ENCODE results near the gene METTL16. TPM values are rescaled to one million over a fixed set of nuclear protein-coding genes. Genes with fewer than 3 reads are reported as not detected.
A peak's percentile ranks its signal among the peaks of the same experiment; 100 is the strongest.

METTL16 gene
- polyA plus RNA-seq, 1 of the 3 experiments (the other 2 are of a cell fraction), result 8.1 TPM

- Histone ChIP-seq H3K4me2 (peak within 1 kb of the TSS; percentile 98), H4K20me1 (ENCODE audit: insufficient read depth) (peaks cover 5% of the 10 kb centered on the region; the same call in 1 of the 2 replicates), H3K27me3 (ENCODE audit: insufficient read depth) (no peaks in the 10 kb centered on the region), H3K4me1 (ENCODE audit: control insufficient read depth in 1 of 2, insufficient read depth in 2 of 2, low read depth in 1 of 2, low read length in 1 of 2) (peaks cover 38 to 41% of the 10 kb centered on the region in 2 experiments), H3F3A (replicated peaks; ENCODE audit: insufficient read depth) (peaks cover 39% of the 10 kb centered on the region), H3K4me3 (ENCODE audit: low read depth in 2 of 2, low read length in 1 of 2) (peak within 1 kb of the TSS; percentile 99), H3K79me2 (ENCODE audit: insufficient read depth) (peaks cover 34% of the 10 kb centered on the region), H3K9ac (peak within 1 kb of the TSS; percentile 99), H3K27ac (ENCODE audit: low read depth in 2 of 2, low read length in 1 of 2) (peak within 1 kb of the TSS; percentile 98 to 100), H3K9me3 (no peaks in the 10 kb centered on the region), H3K9me2 (no peaks in the 10 kb centered on the region), H2AFZ (ENCODE audit: low read depth) (peak within 1 kb of the TSS; percentile 68; the same call in 1 of the 2 replicates), H3K36me3 (replicated peaks in 1 of 2; ENCODE audit: control insufficient read depth in 1 of 2, insufficient read depth in 2 of 2, low read length in 1 of 2) (no peaks in the 10 kb centered on the region)
- DNase-seq, result peak; percentile 94
- ChIA-PET CTCF (interaction anchor here (1.2 to 27.8 kb wide), 4 partner anchors 8 to 25 kb away, joined by 3 to 654 read pairs (median 38); no protein-coding TSS in a partner anchor), POLR2A (interaction anchor here (1.0 to 2.2 kb wide), 5 partner anchors 8 to 63 kb away, joined by 3 to 12 read pairs (median 7); no protein-coding TSS in a partner anchor)
- under 1% methylated on average over 14 of the region's 51 CpGs for WGBS (ENCODE audit: low lambda C conversion rate)
- no peak for TF ChIP-seq ELF1 (IDR thresholded peaks at IDR 0.05)
- TF ChIP-seq, protein P1, sequence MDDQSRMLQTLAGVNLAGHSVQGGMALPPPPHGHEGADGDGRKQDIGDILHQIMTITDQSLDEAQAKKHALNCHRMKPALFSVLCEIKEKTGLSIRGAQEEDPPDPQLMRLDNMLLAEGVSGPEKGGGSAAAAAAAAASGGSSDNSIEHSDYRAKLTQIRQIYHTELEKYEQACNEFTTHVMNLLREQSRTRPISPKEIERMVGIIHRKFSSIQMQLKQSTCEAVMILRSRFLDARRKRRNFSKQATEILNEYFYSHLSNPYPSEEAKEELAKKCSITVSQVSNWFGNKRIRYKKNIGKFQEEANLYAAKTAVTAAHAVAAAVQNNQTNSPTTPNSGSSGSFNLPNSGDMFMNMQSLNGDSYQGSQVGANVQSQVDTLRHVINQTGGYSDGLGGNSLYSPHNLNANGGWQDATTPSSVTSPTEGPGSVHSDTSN (IDR thresholded peaks at IDR 0.05), result 0 out of 2 replicates have a peak, but pooled peaks have one; percentile 11
- TF ChIP-seq RFX5 (IDR thresholded peaks at IDR 0.05; ENCODE audit: low read length), result peak; percentile 44
- no peak for TF ChIP-seq SMC3 (IDR thresholded peaks at IDR 0.05; ENCODE audit: low read depth, low read length)
- TF ChIP-seq, protein P2, sequence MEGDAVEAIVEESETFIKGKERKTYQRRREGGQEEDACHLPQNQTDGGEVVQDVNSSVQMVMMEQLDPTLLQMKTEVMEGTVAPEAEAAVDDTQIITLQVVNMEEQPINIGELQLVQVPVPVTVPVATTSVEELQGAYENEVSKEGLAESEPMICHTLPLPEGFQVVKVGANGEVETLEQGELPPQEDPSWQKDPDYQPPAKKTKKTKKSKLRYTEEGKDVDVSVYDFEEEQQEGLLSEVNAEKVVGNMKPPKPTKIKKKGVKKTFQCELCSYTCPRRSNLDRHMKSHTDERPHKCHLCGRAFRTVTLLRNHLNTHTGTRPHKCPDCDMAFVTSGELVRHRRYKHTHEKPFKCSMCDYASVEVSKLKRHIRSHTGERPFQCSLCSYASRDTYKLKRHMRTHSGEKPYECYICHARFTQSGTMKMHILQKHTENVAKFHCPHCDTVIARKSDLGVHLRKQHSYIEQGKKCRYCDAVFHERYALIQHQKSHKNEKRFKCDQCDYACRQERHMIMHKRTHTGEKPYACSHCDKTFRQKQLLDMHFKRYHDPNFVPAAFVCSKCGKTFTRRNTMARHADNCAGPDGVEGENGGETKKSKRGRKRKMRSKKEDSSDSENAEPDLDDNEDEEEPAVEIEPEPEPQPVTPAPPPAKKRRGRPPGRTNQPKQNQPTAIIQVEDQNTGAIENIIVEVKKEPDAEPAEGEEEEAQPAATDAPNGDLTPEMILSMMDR (IDR thresholded peaks at IDR 0.05), result no peak
- 0 out of 4 replicates have a peak, but pooled peaks of 1 of the 2 experiments have one; percentile 25 for TF ChIP-seq EP300 (IDR thresholded peaks at IDR 0.05; ENCODE audit: borderline replicate concordance in 1 of 2, low read depth in 1 of 2, low read length in 1 of 2)
- TF ChIP-seq POLR2AphosphoS5 (IDR thresholded peaks at IDR 0.05; ENCODE audit: low read depth, low read length), result peak; percentile 43
- TF ChIP-seq TEAD4 (IDR thresholded peaks at IDR 0.05; ENCODE audit: borderline replicate concordance, insufficient read depth), result no peak
- no peak for TF ChIP-seq ZBTB33 (IDR thresholded peaks at IDR 0.05; ENCODE audit: borderline replicate concordance, low read depth)
- TF ChIP-seq TAF1 (IDR thresholded peaks at IDR 0.05; ENCODE audit: borderline replicate concordance, low read depth, low read length), result peak; percentile 93
- TF ChIP-seq RXRA (IDR thresholded peaks at IDR 0.05; ENCODE audit: borderline replicate concordance, low read depth), result no peak
- TF ChIP-seq EZH2phosphoT487 (IDR thresholded peaks at IDR 0.05; ENCODE audit: borderline replicate concordance, low read depth), result no peak
- no peak for TF ChIP-seq CHD2 (IDR thresholded peaks at IDR 0.05; ENCODE audit: low read length, partially characterized antibody)
- TF ChIP-seq, protein P3, sequence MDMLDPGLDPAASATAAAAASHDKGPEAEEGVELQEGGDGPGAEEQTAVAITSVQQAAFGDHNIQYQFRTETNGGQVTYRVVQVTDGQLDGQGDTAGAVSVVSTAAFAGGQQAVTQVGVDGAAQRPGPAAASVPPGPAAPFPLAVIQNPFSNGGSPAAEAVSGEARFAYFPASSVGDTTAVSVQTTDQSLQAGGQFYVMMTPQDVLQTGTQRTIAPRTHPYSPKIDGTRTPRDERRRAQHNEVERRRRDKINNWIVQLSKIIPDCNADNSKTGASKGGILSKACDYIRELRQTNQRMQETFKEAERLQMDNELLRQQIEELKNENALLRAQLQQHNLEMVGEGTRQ (IDR thresholded peaks at IDR 0.05; ENCODE audit: borderline replicate concordance, low read depth, low read length), result 0 out of 2 replicates have a peak, but pooled peaks have one; percentile 32
- TF ChIP-seq USF1 (IDR thresholded peaks at IDR 0.05; ENCODE audit: borderline replicate concordance, low read depth), result peak; percentile 76
- no peak for TF ChIP-seq RCOR1 (IDR thresholded peaks at IDR 0.05; ENCODE audit: low read length)
- TF ChIP-seq NRF1 (IDR thresholded peaks at IDR 0.05; ENCODE audit: low read depth, low read length), result peak; percentile 64
- TF ChIP-seq FOXJ3 (CRISPR knock-in tag; IDR thresholded peaks at IDR 0.05), result no peak
- TF ChIP-seq FOXM1 (IDR thresholded peaks at IDR 0.05; ENCODE audit: low read depth), result no peak
- TF ChIP-seq, protein P4, sequence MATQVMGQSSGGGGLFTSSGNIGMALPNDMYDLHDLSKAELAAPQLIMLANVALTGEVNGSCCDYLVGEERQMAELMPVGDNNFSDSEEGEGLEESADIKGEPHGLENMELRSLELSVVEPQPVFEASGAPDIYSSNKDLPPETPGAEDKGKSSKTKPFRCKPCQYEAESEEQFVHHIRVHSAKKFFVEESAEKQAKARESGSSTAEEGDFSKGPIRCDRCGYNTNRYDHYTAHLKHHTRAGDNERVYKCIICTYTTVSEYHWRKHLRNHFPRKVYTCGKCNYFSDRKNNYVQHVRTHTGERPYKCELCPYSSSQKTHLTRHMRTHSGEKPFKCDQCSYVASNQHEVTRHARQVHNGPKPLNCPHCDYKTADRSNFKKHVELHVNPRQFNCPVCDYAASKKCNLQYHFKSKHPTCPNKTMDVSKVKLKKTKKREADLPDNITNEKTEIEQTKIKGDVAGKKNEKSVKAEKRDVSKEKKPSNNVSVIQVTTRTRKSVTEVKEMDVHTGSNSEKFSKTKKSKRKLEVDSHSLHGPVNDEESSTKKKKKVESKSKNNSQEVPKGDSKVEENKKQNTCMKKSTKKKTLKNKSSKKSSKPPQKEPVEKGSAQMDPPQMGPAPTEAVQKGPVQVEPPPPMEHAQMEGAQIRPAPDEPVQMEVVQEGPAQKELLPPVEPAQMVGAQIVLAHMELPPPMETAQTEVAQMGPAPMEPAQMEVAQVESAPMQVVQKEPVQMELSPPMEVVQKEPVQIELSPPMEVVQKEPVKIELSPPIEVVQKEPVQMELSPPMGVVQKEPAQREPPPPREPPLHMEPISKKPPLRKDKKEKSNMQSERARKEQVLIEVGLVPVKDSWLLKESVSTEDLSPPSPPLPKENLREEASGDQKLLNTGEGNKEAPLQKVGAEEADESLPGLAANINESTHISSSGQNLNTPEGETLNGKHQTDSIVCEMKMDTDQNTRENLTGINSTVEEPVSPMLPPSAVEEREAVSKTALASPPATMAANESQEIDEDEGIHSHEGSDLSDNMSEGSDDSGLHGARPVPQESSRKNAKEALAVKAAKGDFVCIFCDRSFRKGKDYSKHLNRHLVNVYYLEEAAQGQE (IDR thresholded peaks at IDR 0.05; ENCODE audit: low read depth, low read length), result peak; percentile 35; the same call in 1 of the 2 replicates
- TF ChIP-seq NFIC (IDR thresholded peaks at IDR 0.05; ENCODE audit: borderline replicate concordance), result no peak
- TF ChIP-seq YY1 (IDR thresholded peaks at IDR 0.05; ENCODE audit: low read depth), result peak; percentile 86
Measured at GRCh38 chr17:2400877-2401425, 110.7 kb downstream of the METTL16 start, which contains the start of gene MNT. MNT (minus strand) TSS chr17:2401060; CDS start chr17:2400712, 348 bp downstream.

Measured in SK-N-SH (cell line).